Adipose tissue (tissue), 3 donors: Measurements from ENCODE around the gene ALS2CL. TPM values are rescaled to one million over a fixed set of nuclear protein-coding genes. Genes with fewer than 3 reads are reported as not detected.

ENCODE experiments used
- H3K27ac ChIP-seq: one replicate; pipeline ENCODE4 v1.5.1; 2013; ENCODE audit warnings: low read depth, low read length
- WGBS, 3 donors: extraction: QIAGEN DNeasy Blood & Tissue Kit; methylation state at CpG; one replicate each; pipeline ENCODE4 v1.1.7; 2013; 5-methylcytosine and 5-hydroxymethylcytosine counted together
- polyA plus RNA-seq, 3 donors: library from polyadenylated mRNA; stranded (reverse); fragments of 200-250 nt; gene quantifications; one replicate each; pipeline ENCODE4 v1.2.3, GENCODE V29; 2013
- donor health status: healthy with polysubstance abuse.
- donor health status: Bipolar disorder and iron deficiency.
- donor health status: healthy.

The ALS2CL gene
- polyA plus RNA-seq, 3 donors, result 10.0 to 27.7 (median 11.2) TPM

DNA sequence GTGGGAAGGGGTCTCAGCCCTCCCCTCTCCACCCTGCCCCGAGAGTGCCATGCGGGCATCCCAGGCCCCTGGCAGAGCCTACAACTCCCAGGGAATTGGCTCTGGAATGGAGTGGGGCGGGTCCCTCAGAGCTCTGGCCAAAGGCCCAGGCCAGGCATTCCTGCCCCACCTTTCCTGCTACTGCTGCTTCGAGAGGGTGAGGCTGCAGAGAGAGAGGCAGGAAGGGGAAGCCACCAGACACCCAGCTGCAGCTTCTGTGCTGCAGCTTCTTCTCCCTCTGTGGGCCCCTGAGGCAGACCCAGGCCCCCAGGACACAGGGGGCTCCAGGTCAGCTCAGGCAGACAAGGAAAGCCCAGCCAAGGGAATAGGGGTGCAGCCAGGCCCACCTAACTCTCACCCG is 2.7 kb downstream of the ALS2CL start:
- no peak overlapping the region for H3K27ac ChIP-seq
- WGBS, 3 donors, result 47 to 70% (median 50%) methylated on average over 5 of the region's 5 CpGs

DNA sequence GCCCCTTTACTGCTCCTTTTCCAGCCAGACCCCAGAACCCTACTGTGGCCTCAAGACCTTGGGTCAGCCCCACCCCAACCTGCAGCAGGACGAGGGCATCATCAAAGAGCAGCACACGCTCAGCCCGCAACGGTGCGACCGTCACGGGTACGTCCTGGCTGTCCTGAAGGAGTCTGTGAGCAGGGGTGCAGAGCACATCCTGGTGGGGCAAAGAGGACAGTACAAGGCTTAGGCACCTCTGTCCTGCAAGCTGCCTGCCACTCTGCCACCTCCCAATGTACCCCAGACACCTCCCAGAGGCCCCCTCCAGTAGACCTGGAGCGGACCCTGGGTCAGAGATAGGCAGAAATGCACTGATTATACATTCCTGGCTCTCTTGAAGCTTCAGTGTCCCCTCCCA is 8.0 kb downstream of the ALS2CL start:
- 89 to 96% (median 93%) methylated on average over 9 of the region's 9 CpGs for WGBS, 3 donors
- no peak overlapping the region for H3K27ac ChIP-seq

DNA sequence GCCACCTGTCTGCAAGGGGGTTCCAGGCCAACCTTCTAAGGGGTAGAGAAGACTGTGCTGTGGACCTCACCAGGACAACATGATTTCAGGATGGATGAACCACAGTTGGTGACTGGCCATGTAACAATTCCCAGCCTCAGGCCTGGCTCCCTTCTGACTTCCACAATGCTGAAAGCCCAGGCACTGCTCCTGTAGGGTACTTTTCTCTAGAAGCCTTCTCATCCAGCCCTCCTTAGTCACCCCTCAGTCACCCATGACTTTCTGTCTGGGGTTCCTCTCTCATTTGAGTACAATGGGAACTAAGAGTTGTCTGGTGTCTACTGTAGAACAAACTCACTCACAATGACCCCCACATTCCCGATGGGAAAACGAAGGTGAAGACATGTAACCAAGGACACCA is 8.6 kb downstream of the ALS2CL start:
- WGBS, 3 donors, result 85 to 93% (median 93%) methylated on average over 2 of the region's 2 CpGs
- no peak overlapping the region for H3K27ac ChIP-seq

DNA sequence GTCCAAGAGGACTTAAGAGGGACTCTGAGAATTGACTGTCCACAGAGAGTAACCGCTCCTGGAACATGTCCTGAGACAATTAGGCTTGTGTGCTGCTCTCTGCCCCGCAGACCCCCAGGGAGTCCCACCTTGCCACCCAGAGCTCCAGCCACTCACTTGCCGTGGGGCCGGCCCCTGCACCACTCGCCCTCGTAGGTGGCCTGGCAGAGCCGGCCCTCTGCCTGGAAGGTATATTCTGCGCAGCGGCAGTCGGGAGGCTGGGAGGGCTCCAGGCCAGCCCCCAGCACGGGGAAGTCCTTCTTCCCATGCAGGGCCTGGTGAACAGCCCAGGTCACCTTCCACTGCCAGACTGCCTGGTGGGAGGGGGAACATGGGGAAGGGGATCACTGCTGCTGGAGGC is 10.5 kb downstream of the ALS2CL start:
- H3K27ac ChIP-seq, result no peak overlapping the region
- 86 to 92% (median 91%) methylated on average over 11 of the region's 11 CpGs for WGBS, 3 donors

DNA sequence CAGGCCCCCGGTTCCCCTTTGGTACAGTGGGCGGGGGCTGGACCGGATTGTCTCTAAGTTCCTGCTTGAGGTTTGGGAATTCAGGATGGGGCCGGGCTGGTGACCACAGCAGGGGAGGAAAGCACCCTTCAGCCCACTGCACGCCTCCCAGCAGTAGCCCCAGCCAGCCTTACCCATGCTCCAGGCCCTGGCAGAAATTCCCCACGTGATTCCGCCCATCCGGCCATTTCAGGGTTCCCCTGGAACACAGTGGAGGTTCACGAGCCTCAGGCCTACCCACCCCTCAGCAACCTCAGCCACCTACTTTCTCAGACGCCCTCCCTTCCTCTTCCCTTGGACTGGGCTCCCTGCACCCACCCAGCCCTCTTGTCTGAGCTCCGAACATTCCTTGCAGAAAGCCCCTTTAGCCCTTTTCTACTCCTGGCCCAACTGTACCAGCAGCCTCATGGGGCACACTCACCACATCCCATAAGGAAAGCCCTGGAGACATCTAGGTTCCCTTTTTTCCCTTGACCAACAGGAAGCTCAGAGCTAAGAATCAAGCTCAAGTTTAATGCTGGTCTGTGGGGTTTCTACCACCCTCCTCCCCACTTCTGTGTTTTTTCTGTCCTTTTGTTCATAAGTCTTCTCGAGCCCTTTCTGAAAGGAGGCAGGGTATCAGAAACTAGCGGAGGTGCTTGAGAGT is 11.5 kb downstream of the ALS2CL start:
- 75 to 87% (median 79%) methylated on average over 12 to 13 of the region's 13 CpGs for WGBS, 3 donors
- no peak overlapping the region for H3K27ac ChIP-seq

DNA sequence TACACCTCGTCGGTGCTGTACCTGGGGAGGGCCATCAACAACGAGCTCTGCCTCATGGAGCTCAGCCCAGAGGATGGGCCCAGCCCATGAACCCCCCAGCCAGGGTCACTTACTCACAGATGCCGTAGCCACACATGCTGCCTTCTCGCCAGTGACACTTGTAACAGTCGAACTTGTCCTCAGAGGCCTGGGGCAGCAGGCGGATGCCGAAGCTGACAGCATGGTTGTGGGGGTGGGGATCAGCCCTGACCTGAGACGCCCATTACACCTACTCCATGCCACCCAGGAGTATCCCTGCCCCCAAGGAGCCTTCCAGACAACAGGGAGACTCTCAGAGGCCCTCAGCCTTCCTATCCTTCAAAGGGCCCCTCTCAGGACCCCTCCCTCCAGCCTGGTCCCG is 12.1 kb downstream of the ALS2CL start:
- WGBS, 3 donors, result 87 to 92% (median 91%) methylated on average over 10 of the region's 10 CpGs
- no peak overlapping the region for H3K27ac ChIP-seq

DNA sequence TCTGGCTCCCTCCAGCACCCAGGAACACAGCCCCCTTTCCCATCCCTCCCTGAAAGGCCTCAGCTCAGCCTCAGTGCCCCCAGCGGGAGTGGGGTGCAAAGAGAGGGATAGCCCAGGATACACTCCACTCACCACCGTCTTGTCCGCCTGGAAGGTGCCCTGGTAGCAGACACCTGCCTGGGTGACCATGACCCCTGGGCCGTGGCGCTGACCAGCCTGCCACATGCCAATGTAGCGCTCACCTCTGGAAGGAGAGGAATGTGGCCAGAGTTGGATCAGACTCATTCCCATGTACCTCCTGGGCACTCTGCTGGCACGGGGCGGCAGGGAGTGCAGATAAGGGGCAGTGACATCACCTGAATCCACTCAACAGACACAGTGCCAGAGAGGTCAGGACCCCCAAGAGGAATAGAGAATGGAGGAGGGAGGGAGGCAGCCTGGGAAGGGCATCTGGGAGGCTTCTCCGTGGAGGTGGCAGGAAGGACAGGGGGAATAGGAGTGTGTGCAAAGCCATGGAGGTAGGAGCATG is 13.1 kb downstream of the ALS2CL start:
- H3K27ac ChIP-seq, result no peak overlapping the region
- WGBS, 3 donors, result 76 to 93% (median 92%) methylated on average over 8 to 9 of the region's 9 CpGs

DNA sequence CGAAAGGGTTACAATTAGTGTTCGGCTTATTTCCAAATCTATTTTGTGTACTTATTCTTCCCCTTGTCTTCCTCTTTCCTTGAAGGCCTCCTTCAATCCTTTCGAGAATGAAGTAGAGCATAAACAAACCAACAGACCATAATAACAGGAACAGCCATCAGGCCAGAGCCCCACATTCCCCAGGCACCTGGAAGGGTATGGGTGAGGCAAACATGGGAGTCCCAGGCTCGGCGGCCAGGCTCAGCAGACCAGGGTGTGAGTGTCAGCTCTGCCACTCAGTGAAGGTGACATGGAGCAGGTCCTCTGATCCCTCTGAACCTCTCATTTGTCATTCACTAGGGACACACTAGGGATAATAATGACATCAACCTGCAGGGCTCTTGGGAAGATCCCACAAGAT is 13.8 kb downstream of the ALS2CL start:
- no peak overlapping the region for H3K27ac ChIP-seq
- 82 to 88% (median 85%) methylated on average over 5 of the region's 5 CpGs for WGBS, 3 donors

DNA sequence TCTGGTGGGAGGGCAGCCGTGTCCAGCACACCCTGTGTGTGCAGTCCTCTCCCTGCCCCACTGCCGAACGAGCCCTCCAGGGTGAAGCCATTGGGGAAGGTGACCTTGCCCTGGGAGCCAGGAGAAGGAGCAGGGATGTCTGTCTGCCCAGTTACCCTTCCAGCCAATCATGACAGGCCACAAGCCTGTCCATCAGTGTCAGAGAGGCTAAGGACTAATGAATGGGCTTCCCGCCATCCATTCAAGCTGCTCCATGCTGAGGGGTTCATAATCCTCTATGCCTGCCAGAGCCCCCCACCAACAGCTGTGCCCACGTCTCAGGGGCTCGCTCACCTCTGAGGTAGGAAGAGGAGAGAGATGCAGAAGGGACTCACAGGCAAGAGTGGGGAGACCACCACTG is 15.2 kb downstream of the ALS2CL start:
- no peak overlapping the region for H3K27ac ChIP-seq
- WGBS, 3 donors, result 96 to 98% (median 97%) methylated on average over 6 of the region's 6 CpGs

DNA sequence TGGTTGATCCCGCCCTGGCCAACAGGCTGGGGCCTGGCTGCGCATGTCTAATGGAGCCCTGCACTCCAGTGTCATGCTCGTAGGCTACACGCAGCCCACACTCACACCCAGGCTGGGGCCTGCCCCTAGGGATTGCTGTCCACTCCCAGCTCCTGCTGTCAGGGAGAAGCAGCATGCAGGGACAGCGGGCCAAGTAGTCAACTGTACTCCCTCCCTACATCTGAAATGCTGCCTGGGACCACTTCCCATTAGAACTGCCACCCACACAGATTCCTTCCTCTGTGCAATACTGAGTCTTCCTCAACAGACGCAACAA is 16.1 kb downstream of the ALS2CL start:
- 39 to 81% (median 49%) methylated on average over 6 of the region's 6 CpGs for WGBS, 3 donors
- H3K27ac ChIP-seq, result no peak overlapping the region

DNA sequence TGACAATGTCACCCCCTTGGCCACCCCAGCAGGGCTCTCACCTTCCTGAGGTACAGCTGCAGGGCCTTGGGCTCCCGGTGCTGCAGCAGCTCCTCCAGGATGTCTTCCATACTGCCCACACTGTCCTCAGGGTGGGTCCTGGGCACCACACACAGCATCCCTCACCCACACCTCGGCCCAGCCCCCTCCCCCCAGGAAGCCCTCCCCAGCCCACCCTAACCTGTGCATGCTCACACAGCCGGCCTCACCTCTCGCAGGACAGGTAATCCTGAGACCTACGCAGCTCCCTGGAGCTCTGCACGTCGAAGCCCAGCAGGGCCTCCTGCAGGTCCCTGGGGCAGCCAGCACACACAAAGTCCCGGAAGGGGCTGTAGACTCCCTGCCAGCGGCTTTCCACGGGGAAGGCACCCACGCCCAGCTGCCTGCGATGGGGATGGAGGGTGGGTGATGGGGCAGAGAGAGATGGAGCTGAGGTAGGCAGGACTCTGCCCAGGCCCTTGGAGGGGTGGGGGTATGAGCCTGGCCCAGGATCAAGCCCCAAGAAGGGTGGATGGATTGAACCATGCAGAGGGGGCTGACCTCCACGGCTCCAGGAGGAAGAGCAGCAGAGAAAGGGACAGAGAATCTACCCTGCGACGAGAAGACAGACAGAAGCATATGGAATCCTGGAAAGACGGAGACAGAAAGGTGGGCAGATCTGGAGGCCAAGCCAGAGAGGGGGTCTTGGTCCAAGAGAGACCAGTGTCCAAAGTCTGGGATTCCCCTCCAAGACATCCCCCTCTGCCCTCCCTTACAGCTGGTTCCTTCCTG is 16.7 kb downstream of the ALS2CL start:
- no peak overlapping the region for H3K27ac ChIP-seq

DNA sequence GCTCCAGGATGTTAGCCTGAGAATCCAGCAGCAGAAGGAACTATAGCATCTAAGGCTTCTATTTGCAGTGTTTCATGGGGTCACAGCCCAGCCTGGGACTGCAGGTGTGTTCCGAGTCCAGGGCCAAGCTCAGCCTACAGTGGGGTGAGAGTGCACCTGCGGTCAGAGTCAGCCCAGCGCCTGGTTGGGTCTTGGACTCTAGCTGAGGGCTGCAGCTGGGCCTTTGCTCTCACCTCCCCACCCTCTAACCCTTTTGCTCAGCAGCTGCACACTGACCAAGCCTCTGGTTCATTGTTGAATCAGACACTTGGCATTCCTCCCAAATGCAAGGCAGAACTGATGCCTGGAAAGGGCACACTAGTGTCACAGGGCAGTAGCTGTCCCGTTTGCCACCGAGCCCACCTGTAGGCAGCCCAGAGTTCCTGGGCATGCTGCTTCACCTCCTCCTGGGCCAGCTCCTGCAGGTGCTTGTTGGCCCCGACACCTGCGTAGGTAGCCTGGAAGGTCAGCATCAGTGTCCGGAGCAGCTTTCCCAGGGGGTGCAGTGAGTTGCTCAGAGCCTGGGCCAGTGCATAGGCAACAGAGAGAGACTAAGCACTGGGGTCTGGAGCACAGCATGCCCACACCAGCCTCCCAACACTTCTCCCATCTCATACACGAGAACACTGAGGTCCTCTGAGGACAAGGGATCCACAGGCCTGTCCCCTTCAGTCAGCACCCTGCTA is 17.5 kb downstream of the ALS2CL start:
- WGBS, 3 donors, result 81 to 87% (median 86%) methylated on average over 9 of the region's 9 CpGs

More for the DNA sequence above, 16.7 kb downstream of the ALS2CL start:
- 81 to 86% (median 81%) methylated on average over 16 of the region's 16 CpGs for WGBS, 3 donors

DNA sequence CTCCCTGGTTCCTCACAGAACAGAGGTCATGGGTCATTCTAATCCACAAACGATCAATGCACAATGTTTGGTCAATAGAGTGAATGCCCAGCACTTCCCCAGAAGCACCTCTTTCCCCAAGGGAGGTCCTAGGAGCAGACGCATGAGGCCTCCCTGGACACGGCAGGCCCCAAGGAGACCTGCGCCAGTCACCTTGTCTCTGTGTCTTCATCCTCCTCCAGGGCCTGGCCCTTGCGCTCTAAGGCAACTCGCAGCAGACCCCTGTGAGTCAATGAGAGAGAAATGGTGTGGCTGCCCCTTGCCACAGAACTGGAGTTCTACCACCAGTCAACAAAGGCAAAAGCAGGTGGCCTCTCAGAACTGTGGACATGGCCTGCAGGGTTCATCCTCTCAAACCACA is 18.1 kb downstream of the ALS2CL start:
- WGBS, 3 donors, result 88 to 97% (median 93%) methylated on average over 6 of the region's 6 CpGs

More for the DNA sequence above, 17.5 kb downstream of the ALS2CL start:
- no peak overlapping the region for H3K27ac ChIP-seq

DNA sequence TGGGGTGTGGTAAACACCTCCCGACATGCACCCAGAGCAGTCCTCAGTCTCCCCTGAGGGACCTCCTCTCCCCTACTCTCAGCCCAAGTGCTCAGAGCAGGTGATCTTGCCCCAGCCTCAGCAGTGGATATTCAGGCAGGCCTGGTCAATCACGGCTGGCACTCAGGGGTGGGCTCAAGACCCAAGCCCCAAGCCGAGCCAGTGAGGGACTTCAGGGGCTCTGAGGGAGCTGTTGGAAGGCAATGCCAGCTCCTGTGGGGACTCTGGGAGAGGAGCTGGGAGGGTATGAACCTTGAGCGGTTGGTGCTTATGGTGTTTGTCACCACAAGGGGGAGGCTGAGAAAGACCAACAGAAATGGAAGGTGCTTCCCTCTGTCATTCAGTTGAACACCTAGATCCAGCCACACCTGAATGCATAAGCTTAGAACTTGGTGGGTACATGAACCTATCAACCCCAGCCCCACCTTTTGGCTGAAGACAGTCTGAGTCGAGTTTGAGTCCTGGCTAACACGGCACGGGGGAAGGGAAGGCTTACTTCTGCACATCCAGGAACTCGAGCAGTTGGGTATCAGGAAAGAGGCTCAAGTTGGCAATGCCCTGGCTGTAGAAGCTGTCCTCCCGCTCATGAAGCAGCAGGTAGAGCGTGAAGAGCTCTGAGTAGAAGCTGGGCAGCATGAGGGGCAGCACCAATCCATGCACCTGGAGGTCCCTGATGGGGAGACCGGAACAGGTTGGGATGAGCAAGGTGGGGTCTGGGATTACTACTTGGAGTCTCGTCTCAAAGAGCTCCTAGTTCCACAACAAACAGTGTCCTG is 19.2 kb downstream of the ALS2CL start:
- no peak overlapping the region for H3K27ac ChIP-seq
- 92 to 97% (median 92%) methylated on average over 12 of the region's 12 CpGs for WGBS, 3 donors

More for the DNA sequence above, 18.1 kb downstream of the ALS2CL start:
- no peak overlapping the region for H3K27ac ChIP-seq

DNA sequence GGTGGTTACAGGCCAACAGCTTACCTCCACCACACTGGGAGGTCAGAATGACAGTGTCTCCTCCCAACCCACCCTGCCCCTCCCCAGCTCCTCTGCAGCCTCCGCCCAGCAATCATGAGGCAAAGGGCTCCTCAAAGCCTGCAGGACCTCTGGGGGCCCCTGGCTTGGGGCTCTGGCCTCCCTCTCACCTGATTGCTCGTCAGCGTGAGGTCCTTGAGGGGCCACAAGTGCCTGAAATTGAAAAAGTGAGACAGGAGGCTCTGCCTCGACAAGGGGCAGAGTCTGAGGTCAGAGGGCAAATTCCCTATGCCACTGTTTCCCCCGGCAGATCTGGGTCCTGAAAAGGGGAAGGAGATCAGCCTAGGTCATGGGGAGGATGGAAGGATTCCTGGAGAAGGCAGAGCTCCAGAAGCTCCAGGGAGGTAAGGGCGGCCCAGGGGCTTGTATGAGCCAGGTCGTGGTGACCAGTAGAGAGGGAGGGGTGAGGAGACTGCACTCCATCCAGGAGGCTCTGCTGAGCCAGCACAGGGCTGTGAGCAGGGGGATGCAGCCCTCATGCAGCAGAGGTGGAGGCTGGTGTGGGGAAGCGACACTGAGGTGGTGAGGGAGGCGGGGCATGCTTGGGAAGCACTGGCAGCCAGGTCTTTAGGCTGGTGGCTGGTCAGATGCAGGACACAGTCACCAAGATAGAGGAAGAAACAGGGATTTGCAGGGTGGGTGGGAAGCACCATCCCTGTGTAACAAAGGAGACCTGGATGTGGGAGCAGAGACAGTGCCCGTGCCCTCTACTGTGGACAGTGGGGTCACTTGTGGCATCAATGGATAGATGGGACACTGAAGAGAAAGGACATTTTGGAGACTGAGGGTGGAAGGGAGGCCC is 20.1 kb downstream of the ALS2CL start:
- no peak overlapping the region for H3K27ac ChIP-seq
- WGBS, 3 donors, result 89 to 90% (median 90%) methylated on average over 10 of the region's 10 CpGs

DNA sequence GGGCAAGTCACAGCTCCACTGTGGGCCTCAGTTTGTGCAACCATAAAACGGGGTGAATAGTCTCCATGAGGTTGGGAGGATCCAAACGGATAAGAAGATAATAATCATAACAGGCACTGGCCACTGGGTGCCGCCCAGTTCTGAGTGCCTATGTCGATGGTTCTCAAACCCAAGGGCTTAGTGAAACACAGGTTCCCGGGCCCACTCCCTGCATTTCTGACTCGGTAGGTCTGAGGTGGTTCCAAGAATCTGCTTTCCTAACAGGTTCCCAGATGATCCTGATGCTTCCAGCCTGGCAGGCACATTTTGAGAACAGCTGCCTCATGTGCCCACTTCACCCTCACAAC is 21.2 kb downstream of the ALS2CL start:
- 88 to 94% (median 91%) methylated on average over 6 of the region's 6 CpGs for WGBS, 3 donors
- no peak overlapping the region for H3K27ac ChIP-seq

DNA sequence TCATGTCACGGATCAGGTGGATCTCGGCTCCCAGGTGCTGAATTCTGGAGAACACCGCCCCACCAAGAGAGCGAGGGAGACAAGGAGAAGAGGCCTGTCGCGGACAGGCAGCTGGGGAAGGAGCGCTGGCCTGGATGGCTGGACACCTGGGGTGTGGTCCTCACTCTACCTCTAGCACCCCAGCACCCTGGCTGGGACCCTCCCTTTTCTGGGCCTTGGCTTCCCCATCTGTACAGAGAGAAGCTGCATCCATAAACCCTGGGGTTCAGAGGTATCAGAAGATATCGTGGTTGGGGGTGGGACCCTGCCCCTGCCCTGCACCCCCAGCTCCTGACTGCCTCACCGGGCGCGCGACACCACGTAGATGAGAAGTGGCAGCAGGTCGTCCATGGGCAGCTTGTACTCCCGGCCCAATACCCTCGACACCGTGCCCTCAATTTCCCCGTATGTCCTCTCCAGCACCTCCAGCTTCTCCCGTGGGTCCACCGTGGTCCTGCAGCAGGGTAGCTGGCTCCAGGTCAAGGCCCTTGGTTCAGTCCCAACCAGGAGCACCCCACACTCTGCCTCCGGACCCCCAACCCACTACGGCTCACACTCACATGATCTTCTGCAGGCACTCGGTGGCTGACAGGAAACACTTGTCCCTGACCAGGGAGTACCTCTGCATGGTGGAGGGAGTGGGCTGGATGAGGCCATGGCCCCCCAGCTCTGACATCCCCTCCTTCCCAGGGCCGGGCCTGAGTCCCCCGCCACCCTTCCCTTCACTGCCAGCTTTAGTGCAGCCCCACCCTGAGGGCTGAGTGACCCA is 21.7 kb downstream of the ALS2CL start:
- H3K27ac ChIP-seq, result no peak overlapping the region
- 92 to 96% (median 95%) methylated on average over 23 to 25 of the region's 25 CpGs for WGBS, 3 donors
